Epithelial cell of umbilical artery (primary cell): ENCODE data around the gene TIMM21. TPM values are rescaled to one million over a fixed set of nuclear protein-coding genes. Genes with fewer than 3 reads are reported as not detected.

ENCODE experiments used
- total RNA-seq: library from RNA; depleted of rRNA; stranded (reverse); fragments of >200 nt; gene quantifications from 2 replicates; pipeline ENCODE4 v1.2.3, GENCODE V29; 2014

Gene TIMM21
- total RNA-seq, result 23.9 and 29.2 TPM in 2 replicates

GRCh38 chr18:74147779-74148542 lies at the start of gene TIMM21, which contains the start of gene FBXO15:
Gene TIMM21 (plus strand): TSS chr18:74148523. CDS start chr18:74148809, 286 bp downstream.
Gene FBXO15 (minus strand): TSS chr18:74147834. CDS start chr18:74147785, 49 bp downstream.

Other genes starting within 250 kb of the TIMM21 start
- gene FBXO15, start 689 bp upstream of the TIMM21 start, total RNA-seq, result 0.15 TPM in 1 of 2 replicates, not detected in the other
- gene CYB5A, start 143.4 kb downstream of the TIMM21 start, total RNA-seq, result 24.3 and 42.2 TPM in 2 replicates
- gene C18orf63, start 167.3 kb downstream of the TIMM21 start, total RNA-seq, result not detected in 2 replicates